GM18520 (cell line): ENCODE data around the gene CTU1.

Source experiments
- ATAC-seq: cut with Tn5 transposase; IDR thresholded peaks from one replicate; pipeline ENCODE4 v1.9.1; 2021; ENCODE audit not compliant: unreplicated experiment

CTU1 gene

GRCh38 chr19:51083783-51084182, 24.4 kb downstream of the CTU1 start:
- ATAC-seq, result no peak

GRCh38 chr19:51083181-51083580, 25.0 kb downstream of the CTU1 start:
- ATAC-seq, result no peak

GRCh38 chr19:51082611-51083010, 25.6 kb downstream of the CTU1 start, which contains the start of gene KLK14:
KLK14 (minus strand) TSS chr19:51082887; CDS start chr19:51082614, 273 bp downstream.
- ATAC-seq, result no peak

GRCh38 chr19:51081476-51081875, 26.7 kb downstream of the CTU1 start:
- ATAC-seq, result no peak

GRCh38 chr19:51079481-51080110, 28.6 kb downstream of the CTU1 start:
- ATAC-seq, result no peak

- no peak for ATAC-seq
These were observed 29.5 kb downstream of the CTU1 start for GRCh38 chr19:51078731-51079130.

GRCh38 chr19:51078104-51078503, 30.1 kb downstream of the CTU1 start:
- no peak for ATAC-seq

GRCh38 chr19:51076631-51077213, 31.5 kb downstream of the CTU1 start:
- no peak for ATAC-seq

- ATAC-seq, result no peak
These were observed 32.2 kb downstream of the CTU1 start for GRCh38 chr19:51075998-51076397.

- ATAC-seq, result no peak
These were observed 37.2 kb downstream of the CTU1 start for GRCh38 chr19:51071095-51071405.

GRCh38 chr19:51070334-51071094, 37.7 kb downstream of the CTU1 start:
- no peak for ATAC-seq

- no peak for ATAC-seq
These were observed 41.6 kb downstream of the CTU1 start for GRCh38 chr19:51066393-51067186.

- ATAC-seq, result no peak
These were observed 42.8 kb downstream of the CTU1 start for GRCh38 chr19:51065221-51065960.

GRCh38 chr19:51064534-51065220, 43.5 kb downstream of the CTU1 start, which contains the start of gene KLK13:
KLK13 (minus strand) TSS chr19:51065092; CDS start chr19:51065067, 25 bp downstream.
- ATAC-seq, result no peak

- no peak for ATAC-seq
These were observed 44.5 kb downstream of the CTU1 start for GRCh38 chr19:51063664-51064063.

- ATAC-seq, result no peak
These were observed 47.2 kb downstream of the CTU1 start for GRCh38 chr19:51060973-51061372.

GRCh38 chr19:51060336-51060735, 47.9 kb downstream of the CTU1 start:
- no peak for ATAC-seq

- ATAC-seq, result no peak
These were observed 48.5 kb downstream of the CTU1 start for GRCh38 chr19:51059715-51060114.

- no peak for ATAC-seq
These were observed 52.3 kb downstream of the CTU1 start for GRCh38 chr19:51055866-51056265.
